GM18517 (cell line): ENCODE measurements around the gene TMEM129.
"Not testable (repeated sequence)": the region's sequence is repeated elsewhere in the genome, so short reads cannot be mapped to it uniquely, and the experiment has no call there.

Experiments used
- ATAC-seq: cut with Tn5 transposase; IDR thresholded peaks from one replicate; pipeline ENCODE4 v1.9.1; 2021; ENCODE audit warnings: mild to moderate bottlenecking, moderate library complexity; ENCODE audit not compliant: unreplicated experiment

The TMEM129 gene

GRCh38 chr4:1703867-1704266 lies 17.3 kb downstream of the TMEM129 start:
- no peak for ATAC-seq

GRCh38 chr4:1701671-1702070 lies 19.5 kb downstream of the TMEM129 start:
- ATAC-seq = not testable (repeated sequence)

- ATAC-seq = no peak
Observed at GRCh38 chr4:1695913-1696312, 25.2 kb downstream of the TMEM129 start.

GRCh38 chr4:1693131-1693896 lies 27.8 kb downstream of the TMEM129 start:
- peak; percentile 75 for ATAC-seq

GRCh38 chr4:1691737-1692373 lies 29.3 kb downstream of the TMEM129 start:
- ATAC-seq = no peak

- ATAC-seq = no peak
Observed at GRCh38 chr4:1690698-1691097, 30.4 kb downstream of the TMEM129 start.

- ATAC-seq = no peak
Observed at GRCh38 chr4:1686440-1687036, 34.6 kb downstream of the TMEM129 start.

- ATAC-seq = no peak
Observed at GRCh38 chr4:1685235-1686150, 35.6 kb downstream of the TMEM129 start.

GRCh38 chr4:1684506-1685234 lies 36.5 kb downstream of the TMEM129 start:
- ATAC-seq = peak; percentile 22

GRCh38 chr4:1683736-1684505 lies 37.2 kb downstream of the TMEM129 start, which contains the start of gene FAM53A:
FAM53A (minus strand) TSS chr4:1684313; CDS start chr4:1668741, 15,572 bp downstream.
- ATAC-seq = peak; percentile 58

- no peak for ATAC-seq
Observed at GRCh38 chr4:1683261-1683735, 37.8 kb downstream of the TMEM129 start.

- no peak for ATAC-seq
Observed at GRCh38 chr4:1682860-1683259, 38.3 kb downstream of the TMEM129 start.

- no peak for ATAC-seq
Observed at GRCh38 chr4:1678244-1678643, 42.9 kb downstream of the TMEM129 start.

- no peak for ATAC-seq
Observed at GRCh38 chr4:1676605-1677525, 44.3 kb downstream of the TMEM129 start.

GRCh38 chr4:1675802-1676137 lies 45.4 kb downstream of the TMEM129 start:
- ATAC-seq = no peak

GRCh38 chr4:1675136-1675801 lies 45.9 kb downstream of the TMEM129 start:
- no peak for ATAC-seq

- no peak for ATAC-seq
Observed at GRCh38 chr4:1674682-1675081, 46.4 kb downstream of the TMEM129 start.

- ATAC-seq = no peak
Observed at GRCh38 chr4:1673671-1674070, 47.5 kb downstream of the TMEM129 start.
